ENCODE measurements around the gene ARHGAP22. TPM values are rescaled to one million over a fixed set of nuclear protein-coding genes. Genes with fewer than 3 reads are reported as not detected.

Gene ARHGAP22
- total RNA-seq, 1 experiment from 2014 or later = 0.24 TPM

DNA sequence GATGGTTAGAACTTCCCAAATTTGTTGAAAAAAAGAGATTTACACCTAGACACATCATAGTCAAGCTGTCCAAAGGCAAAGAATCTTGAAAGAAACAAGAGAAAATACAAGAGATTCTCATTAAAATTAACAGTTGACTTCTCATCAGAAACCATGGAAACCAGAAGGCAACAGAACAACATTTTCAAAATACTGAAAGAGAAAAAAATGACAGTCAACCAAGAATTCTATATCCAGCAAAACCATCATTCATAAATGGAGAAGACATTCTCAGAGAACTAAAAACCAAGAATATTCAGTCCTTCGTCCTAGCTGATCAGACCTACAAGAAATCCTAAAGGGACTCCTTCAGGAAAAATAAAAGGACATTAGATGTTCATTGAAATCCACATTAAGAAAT, 90.6 kb downstream of the ARHGAP22 start:
- in situ Hi-C loops (cut with HindIII; ENCODE audit: low pct_unique_long_range_greater_than_20kb, low sequenced_read_pairs) = no loop called here
- DNase-seq (ENCODE audit: low read depth, low spot score) = no peak

GRCh38 chr10:48512861-48513260, 92.0 kb downstream of the ARHGAP22 start:
- in situ Hi-C loops (cut with HindIII; ENCODE audit: low pct_unique_long_range_greater_than_20kb, low sequenced_read_pairs) = no loop called here
- no peak for DNase-seq (ENCODE audit: low read depth, low spot score)

- DNase-seq (ENCODE audit: low read depth, low spot score) = no peak
- in situ Hi-C loops (cut with HindIII; ENCODE audit: low pct_unique_long_range_greater_than_20kb, low sequenced_read_pairs) = no loop called here
Observed at GRCh38 chr10:48511875-48512231, 93.0 kb downstream of the ARHGAP22 start.

DNA sequence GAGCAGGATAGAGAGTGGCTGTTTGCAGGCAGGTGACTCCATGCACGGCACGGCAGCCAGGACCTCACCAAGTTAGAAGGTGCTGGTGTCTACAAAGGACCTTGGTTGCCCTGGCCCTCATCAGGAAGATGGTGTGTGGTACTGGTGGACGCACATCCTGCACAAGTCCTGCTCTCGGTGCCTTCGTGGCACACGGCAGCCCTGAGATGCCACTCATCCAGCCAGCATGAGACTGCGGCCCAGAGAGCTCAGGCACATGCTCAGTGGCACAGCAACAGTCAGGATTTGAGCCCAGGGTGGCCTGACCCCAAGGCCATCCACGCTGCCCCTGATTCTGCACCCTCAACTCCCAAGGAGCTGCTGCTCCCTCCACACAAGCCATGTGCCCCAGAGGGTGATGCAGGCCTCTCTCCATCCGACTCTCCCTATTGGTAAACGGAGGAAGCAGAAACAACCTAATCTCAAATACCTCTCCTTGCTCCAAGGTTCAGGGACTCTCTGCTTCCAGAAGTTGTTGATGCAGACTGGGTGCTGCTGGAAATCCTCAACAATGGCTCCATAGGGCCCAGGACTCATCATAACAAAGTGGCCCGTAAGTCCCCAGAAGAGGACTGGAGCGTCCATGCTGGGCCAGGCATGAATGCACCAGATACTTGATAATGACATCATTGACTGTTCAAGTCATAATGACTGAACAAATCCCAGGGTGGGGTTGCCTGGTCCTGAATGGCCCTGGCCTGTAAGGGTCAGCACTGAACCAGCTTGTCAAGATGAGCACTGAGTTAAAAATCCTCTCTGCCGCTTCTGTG, 93.6 kb downstream of the ARHGAP22 start:
- DNase-seq (ENCODE audit: low read depth, low spot score) = no peak
- in situ Hi-C loops (cut with HindIII; ENCODE audit: low pct_unique_long_range_greater_than_20kb, low sequenced_read_pairs) = no loop called here

DNA sequence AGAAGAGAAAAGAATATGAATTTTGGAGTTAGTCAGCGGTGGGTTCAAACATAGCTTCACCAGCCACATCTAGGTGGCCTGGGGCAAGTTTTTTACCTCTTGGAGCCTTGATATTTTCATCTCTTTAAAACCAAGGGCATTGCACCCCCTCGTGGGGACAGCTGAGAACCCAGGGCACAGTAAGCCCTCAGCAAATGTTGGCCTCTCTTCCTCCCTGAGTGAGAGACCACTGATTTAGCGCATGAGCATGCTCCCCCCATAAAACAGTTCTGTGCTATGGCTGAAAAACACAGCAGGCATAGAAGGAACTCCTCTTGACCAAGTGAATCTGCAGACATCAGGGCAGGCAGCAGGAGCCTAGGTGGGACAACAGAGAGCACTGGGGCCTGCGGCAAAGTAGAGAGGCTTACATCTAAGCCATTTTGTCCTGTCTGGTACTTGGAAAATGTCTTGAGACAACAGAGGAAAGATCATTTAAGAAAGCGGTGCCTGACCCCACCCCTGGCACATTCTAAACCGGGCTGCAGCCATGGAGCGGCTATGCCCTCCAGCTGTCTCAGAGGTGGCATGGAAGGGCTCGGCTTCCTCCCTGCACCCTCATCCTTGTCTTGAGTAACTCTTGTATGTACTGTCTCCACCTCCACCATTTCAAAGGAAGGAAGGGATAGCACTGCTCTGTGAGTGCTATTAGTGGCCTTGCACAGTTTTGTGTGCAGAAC, 94.7 kb downstream of the ARHGAP22 start:
- in situ Hi-C loops (cut with HindIII; ENCODE audit: low pct_unique_long_range_greater_than_20kb, low sequenced_read_pairs) = no loop called here
- DNase-seq (ENCODE audit: low read depth, low spot score) = peak; percentile 46

- peak; percentile 2 for DNase-seq (ENCODE audit: low read depth, low spot score)
- in situ Hi-C loops (cut with HindIII; ENCODE audit: low pct_unique_long_range_greater_than_20kb, low sequenced_read_pairs) = no loop called here
Observed at GRCh38 chr10:48508791-48509772, 95.8 kb downstream of the ARHGAP22 start.

DNA sequence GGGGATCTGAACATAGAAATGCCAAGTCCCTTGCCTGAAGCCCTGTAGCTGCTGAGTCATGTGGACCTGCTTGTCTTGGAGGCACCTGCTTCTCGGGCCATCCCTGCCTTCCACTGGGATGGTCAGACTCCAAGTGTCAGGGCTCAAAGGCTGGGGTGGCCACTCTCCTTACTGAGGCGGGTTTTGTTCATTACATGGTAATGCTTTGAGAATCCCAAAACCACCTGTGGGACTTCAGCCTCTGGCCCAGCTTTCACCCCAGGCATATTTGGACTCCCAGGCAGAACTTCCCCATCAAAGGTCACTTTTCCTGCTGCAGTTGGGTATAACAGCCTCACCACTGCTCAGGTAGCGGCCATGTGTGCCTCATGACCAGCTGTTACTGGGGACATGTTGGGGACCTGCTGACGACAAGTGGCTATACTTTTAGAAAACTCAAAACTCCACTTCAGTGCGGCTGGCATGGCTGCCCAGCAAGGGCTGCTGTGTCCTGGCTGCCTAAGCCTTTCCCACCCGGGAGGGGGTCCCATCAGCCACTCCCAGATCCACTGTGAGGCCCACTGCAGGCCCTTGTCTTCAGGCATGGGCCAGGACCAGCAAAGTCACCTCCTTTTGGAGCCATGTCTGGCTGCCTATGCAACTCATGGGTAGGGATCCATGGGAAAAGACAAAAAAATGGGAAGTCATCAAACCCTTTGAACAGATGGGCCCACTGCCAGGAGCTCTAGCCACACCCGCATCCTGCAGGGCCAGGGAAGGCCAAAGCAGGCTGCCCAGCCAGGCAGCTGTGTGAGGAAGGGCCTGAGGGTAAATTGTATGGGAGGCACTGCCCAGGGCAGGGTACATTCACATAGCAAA, 96.7 kb downstream of the ARHGAP22 start:
- DNase-seq (ENCODE audit: low read depth, low spot score) = no peak
- in situ Hi-C loops (cut with HindIII; ENCODE audit: low pct_unique_long_range_greater_than_20kb, low sequenced_read_pairs) = no loop called here

DNA sequence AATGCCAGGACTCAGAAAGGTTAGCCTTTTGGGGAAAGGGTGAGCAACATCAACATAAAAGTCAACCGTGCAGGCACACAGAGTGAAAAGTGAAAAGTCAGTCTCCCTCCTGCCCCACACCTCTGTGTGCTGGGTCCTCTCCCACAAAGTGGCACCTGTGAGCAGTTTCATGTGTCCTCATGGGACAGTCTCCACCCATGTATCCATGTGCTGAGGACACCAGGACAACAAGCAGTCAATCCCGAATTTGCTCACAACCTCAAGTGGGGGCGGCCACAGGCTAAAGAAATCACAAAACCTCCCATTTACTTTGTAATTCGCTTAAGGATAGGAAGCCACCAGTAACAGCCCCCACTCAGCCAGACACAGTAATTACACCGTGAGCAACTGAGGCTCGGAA, 97.4 kb downstream of the ARHGAP22 start:
- no peak for DNase-seq (ENCODE audit: low read depth, low spot score)
- in situ Hi-C loops (cut with HindIII; ENCODE audit: low pct_unique_long_range_greater_than_20kb, low sequenced_read_pairs) = no loop called here

DNA sequence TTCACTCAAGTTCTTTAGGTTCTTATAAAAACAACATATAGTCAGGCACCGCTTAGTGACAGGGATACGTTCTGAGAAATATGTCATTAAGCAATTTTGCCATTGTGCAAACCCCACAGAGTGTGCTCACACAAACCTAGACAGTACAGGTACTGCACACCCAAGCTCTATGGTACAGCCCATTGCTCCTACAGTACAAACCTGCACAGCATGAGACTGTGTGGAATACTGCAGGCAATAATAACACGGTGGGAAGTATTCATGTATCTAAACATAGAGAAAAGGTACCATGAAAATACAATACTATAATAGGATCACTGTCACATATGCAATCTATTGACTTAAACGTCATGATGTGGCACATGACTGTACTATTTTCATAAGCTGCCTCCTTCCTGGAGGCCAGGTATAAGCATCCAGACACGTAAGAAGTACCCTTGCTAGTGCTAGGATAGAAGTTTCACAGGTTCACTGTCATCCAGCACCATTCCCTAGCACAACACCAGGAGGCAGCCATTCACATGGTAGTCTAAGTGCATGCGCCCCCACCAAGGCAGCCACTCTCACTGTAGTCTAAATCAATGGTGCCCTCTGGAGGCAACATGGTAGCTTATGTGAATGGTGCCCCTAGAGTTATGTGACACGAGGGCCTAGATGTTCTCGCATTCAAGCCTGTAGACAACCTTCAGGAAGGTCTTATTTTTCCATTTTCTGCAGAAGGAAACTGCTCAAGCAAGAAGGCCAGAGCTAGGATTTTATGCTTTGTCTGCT, 98.5 kb downstream of the ARHGAP22 start:
- in situ Hi-C loops (cut with HindIII; ENCODE audit: low pct_unique_long_range_greater_than_20kb, low sequenced_read_pairs) = no loop called here
- peak; percentile 87 for DNase-seq (ENCODE audit: low read depth, low spot score)

DNA sequence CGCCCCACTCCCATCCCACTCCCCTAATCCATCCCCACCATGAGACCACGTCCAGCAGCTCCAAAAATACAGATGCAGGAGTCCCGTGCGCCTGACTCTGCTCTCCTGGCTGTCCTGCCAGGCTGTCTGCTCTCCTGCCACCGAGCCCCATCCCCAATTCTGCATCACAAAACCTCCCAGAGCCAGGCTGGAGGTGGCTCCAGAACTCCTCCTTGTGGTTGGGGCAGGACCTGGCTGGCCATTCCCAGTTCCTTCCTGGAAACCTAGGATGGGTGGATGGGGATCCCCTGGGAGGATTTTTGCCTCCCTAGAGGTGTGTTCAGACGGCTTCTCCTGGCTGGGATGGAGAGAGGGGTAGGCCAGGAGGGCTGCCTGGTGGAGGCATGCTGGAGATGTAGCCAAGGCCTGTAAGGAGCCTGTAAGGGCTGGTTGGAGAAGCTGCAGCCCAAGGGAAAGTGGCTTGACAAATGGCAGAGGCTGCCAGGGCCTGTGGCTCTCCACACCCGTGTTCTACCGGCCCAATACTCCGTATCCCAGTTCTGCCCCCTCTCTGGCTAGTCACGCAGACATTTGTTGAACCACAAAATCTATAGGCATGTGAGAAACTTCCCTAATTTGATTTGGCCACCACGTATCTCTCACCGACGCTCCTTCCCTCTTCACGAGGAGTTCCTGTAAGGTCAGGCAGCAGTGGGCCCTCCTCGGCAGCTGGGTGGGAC, 99.3 kb downstream of the ARHGAP22 start:
- in situ Hi-C loops (cut with HindIII; ENCODE audit: low pct_unique_long_range_greater_than_20kb, low sequenced_read_pairs) = no loop called here
- DNase-seq (ENCODE audit: low read depth, low spot score) = peak; percentile 33

DNA sequence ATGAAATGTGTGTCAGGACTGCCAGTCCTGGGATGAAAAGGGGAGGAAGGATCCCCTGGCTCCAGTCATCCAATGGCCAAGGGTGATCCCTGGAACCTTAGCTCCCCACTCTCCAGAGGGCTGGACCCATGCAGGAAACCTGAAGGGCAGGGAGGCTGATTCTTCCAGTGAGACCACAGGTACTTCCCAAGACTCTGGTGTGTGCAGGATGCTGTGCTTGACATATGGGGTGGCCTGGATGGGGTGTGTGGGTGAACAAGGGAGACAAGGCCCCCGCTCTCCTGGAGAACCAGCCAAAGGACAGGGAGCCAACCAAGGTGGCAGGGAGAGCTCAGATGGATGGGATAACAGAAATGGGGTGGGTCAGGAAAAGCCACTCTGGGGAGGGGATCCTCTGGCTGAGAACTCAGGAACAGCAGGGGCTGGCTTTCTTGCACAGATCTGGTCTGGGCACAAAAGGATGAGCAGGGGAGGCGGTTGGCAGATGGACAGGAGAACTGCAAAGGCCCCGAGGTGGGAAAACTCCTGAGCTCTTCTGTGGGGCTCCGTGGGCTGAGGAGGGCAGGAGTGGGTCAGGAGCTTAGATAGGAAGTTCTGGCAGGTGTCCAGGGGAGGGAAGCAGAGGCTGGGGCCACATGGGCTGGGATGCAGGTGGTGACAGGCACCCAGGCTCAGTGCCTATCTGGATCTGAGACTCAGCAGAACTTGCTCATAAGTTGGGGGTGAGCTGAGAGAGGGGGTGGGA, 100.6 kb downstream of the ARHGAP22 start:
- in situ Hi-C loops (cut with HindIII; ENCODE audit: low pct_unique_long_range_greater_than_20kb, low sequenced_read_pairs) = no loop called here
- DNase-seq (ENCODE audit: low read depth, low spot score) = no peak

- in situ Hi-C loops (cut with HindIII; ENCODE audit: low pct_unique_long_range_greater_than_20kb, low sequenced_read_pairs) = no loop called here
- no peak for DNase-seq (ENCODE audit: low read depth, low spot score)
Observed at GRCh38 chr10:48503293-48503911, 101.5 kb downstream of the ARHGAP22 start.

DNA sequence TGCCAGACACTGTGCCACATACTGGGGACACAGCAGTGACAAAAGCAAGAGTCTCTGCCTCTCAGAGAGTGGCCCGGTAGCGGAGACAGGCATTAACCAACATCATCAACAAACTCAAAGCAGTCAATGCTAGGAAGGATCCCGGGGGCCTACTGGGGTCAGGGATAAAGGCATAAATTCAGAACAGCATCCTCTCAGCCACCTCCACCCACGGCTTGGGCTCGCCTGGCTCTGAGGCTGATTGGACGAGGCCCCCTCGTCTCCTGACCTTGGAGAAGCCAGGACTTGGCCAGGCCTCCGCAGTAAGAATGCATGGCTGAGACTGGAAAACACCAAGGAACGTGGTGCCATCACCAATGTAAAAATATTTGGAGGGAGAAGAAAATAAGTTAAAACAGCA, 102.1 kb downstream of the ARHGAP22 start:
- in situ Hi-C loops (cut with HindIII; ENCODE audit: low pct_unique_long_range_greater_than_20kb, low sequenced_read_pairs) = no loop called here
- DNase-seq (ENCODE audit: low read depth, low spot score) = no peak

DNA sequence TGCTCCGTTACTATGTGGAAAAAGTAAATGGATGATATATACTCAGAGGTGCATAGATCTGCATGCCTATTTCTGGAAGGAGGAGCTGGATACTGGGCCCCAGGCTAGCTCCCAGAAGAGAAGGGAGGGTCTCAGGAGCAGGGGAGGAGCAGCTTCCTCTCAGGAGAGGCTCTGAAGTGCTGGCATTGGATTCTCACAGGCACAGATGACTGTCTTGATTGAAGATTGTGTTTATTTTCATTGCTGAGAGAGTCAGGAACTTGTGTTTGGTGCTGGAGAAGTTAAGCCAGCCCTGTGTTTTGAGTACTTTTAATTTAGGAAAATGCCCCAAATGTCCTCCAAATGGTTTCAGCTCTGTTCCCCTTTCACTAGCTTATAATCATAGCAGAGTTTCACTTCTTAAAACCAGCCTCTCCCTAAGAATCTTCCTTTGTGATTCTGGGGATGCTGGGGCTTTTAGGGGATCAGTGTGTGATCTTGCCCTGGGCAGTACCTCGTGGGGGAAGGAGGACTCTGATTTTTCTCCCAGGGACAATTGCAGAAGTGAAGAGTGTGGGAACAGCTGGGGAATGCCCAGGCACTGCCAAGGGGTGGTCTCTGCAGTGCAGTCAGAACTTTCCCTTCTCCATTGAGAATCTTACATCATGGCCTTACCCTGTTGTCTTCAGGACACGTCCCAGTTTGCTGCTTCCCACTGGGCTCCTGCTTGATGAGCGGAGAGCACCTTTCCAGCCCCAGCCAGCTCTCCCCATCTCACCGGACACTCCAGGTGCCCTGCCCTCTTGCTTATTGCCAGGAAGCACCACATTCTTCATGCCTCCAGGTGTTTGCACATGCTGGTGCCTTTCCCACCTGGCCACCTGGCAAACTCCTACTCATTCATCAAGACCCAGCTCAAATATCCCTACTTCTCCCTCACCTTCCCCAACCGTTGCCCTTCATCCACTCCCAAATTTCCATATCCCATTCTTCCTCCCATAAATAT, 102.8 kb downstream of the ARHGAP22 start:
- in situ Hi-C loops (cut with HindIII; ENCODE audit: low pct_unique_long_range_greater_than_20kb, low sequenced_read_pairs) = no loop called here
- DNase-seq (ENCODE audit: low read depth, low spot score) = no peak
